ENCODE results near the gene CD209.

The CD209 gene

DNA sequence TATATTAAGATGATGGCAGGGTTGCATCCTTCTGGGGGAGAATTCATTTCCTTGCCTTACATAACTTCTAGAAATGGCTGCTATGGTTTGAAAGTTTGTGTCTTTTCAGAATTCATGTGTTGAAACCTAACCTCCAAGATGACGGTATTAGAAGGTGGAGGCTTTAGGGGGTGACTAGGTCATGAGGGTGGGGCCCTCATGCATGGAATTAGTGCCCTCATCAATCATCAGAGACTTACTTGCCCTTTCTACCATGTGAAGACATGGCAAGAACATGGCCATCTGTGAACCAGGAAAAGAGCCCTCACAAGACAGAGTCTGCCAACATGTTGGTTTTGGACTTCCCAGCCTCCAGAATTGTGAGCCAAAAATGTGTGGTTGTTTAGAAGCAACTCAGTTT lies 30.6 kb downstream of the CD209 start:
- TF ChIP-seq, protein P1, sequence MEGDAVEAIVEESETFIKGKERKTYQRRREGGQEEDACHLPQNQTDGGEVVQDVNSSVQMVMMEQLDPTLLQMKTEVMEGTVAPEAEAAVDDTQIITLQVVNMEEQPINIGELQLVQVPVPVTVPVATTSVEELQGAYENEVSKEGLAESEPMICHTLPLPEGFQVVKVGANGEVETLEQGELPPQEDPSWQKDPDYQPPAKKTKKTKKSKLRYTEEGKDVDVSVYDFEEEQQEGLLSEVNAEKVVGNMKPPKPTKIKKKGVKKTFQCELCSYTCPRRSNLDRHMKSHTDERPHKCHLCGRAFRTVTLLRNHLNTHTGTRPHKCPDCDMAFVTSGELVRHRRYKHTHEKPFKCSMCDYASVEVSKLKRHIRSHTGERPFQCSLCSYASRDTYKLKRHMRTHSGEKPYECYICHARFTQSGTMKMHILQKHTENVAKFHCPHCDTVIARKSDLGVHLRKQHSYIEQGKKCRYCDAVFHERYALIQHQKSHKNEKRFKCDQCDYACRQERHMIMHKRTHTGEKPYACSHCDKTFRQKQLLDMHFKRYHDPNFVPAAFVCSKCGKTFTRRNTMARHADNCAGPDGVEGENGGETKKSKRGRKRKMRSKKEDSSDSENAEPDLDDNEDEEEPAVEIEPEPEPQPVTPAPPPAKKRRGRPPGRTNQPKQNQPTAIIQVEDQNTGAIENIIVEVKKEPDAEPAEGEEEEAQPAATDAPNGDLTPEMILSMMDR (IDR thresholded peaks at IDR 0.05; ENCODE audit: low read depth, low read length) = no peak
- DNase-seq (ENCODE audit: extremely low read depth, low read depth) = no peak

- no peak for DNase-seq (ENCODE audit: extremely low read depth, low read depth)
- TF ChIP-seq, protein P1 (IDR thresholded peaks at IDR 0.05; ENCODE audit: low read depth, low read length) = no peak
Observed at GRCh38 chr19:7715671-7716070, 31.7 kb downstream of the CD209 start.

DNA sequence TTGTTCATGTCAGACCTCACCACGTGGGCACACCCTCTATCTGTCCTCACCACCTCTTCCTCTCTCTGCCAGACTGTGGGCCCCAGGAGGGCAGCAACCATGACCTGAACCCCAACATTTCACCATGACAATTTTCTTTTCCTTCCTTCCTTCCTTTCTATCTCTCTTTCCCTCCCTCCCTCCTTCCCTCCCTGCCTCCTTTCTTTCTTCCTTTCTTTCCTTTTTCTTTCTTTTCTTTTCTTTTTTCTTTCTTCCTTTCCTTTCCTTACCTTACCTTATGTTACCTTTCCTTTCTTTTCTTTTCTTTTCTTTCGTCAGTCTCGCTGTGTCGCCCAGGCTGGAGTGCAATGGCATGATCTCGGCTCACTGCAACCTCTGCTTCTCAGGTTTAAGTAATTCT lies 36.7 kb downstream of the CD209 start:
- no peak for DNase-seq (ENCODE audit: extremely low read depth, low read depth)
- TF ChIP-seq, protein P1 (IDR thresholded peaks at IDR 0.05; ENCODE audit: low read depth, low read length) = no peak

DNA sequence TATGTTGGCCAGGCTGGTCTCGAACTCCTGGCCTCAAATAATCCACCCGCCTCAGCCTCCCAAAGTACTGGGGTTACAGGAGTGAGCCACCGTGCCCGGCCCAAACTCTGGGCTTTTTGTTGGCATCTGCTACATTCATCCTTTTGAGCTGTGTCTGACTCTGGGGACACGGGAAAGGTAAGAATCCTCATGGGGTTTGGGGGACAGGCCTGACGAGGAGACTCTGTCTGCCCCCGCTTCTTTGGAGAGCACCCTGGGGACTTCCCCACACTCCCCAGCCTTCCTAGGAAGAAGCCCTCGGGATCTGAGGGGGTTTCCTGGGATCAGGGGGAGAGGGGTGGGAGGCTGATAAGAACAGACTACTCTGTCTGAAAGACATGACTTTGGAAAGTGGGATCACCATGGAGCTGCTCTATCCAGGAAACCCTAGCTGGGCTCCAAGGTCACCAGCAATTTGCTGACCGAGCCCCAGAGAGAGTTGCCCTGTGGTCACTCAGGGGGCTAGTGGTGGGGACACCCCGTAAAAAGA lies 37.3 kb downstream of the CD209 start:
- DNase-seq (ENCODE audit: extremely low read depth, low read depth) = no peak
- TF ChIP-seq, protein P1 (IDR thresholded peaks at IDR 0.05; ENCODE audit: low read depth, low read length) = no peak

DNA sequence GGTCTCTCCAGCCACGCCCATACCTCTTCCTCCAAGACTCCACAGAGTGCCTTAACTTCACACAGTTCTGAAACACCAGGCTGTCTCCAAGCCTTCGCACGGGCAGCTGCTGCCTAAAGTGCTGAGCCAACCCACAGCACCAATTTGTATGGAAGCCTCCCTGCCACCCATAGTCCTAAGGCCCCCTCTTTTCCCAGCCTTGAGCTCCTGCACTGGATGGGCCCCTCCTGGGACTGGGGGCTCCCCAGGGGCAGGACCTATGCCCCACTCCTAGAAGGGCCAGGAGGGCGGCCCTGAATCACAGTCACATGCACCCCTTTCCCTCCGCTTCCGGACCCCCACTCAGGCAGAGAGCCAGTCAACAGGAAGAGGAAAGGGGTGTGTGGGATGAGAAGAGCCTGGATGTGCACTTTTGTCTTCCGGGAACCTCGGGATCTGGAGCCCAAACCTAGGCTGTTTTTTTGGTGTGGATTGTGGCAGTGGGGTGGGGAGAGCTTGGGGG lies 40.3 kb downstream of the CD209 start:
- TF ChIP-seq, protein P1 (IDR thresholded peaks at IDR 0.05; ENCODE audit: low read depth, low read length) = no peak
- DNase-seq (ENCODE audit: extremely low read depth, low read depth) = no peak

GRCh38 chr19:7706188-7706954 lies 41.0 kb downstream of the CD209 start:
- TF ChIP-seq, protein P1 (IDR thresholded peaks at IDR 0.05; ENCODE audit: low read depth, low read length) = no peak
- no peak for DNase-seq (ENCODE audit: extremely low read depth, low read depth)

- DNase-seq (ENCODE audit: extremely low read depth, low read depth) = no peak
- TF ChIP-seq, protein P1 (IDR thresholded peaks at IDR 0.05; ENCODE audit: low read depth, low read length) = no peak
Observed at GRCh38 chr19:7705387-7706187, 41.7 kb downstream of the CD209 start.
